Measurements from ENCODE around the gene SLC38A10.

Gene SLC38A10

GRCh38 chr17:81200201-81200600, 94.9 kb downstream of the SLC38A10 start:
- no peak for FAIRE-seq

GRCh38 chr17:81199482-81199830, 95.7 kb downstream of the SLC38A10 start:
- FAIRE-seq = no peak

- FAIRE-seq = no peak
Measured at GRCh38 chr17:81198826-81199481, 96.2 kb downstream of the SLC38A10 start.

GRCh38 chr17:81197831-81198490, 97.1 kb downstream of the SLC38A10 start:
- no peak for FAIRE-seq

- FAIRE-seq = no peak
Measured at GRCh38 chr17:81197409-81197795, 97.7 kb downstream of the SLC38A10 start.

- no peak for FAIRE-seq
Measured at GRCh38 chr17:81196505-81197408, 98.3 kb downstream of the SLC38A10 start.

- no peak for FAIRE-seq
Measured at GRCh38 chr17:81195941-81196495, 99.1 kb downstream of the SLC38A10 start.
